DOHH2 (cell line): Measurements from ENCODE around the gene PIP4K2A.

Experiments
- H3F3A ChIP-seq: fragments of 200-600 bp; sonication (generic), shearing (Covaris generic); 2 replicates; pipeline ENCODE4 v1.6.0; 2016; ENCODE audit warnings: antibody characterized with exemption, mild to moderate bottlenecking; ENCODE audit not compliant: control insufficient read depth, insufficient read depth
- H3K27ac ChIP-seq: fragments of 200-600 bp; sonication (generic); 2 replicates; pipeline ENCODE4 v1.5.1; 2014; ENCODE audit warnings: low read depth, mild to moderate bottlenecking, low read length, moderate library complexity
- H3K27me3 ChIP-seq: fragments of 200-600 bp; sonication (generic); 2 replicates; pipeline ENCODE4 v1.6.1; 2014; ENCODE audit warnings: mild to moderate bottlenecking, low read length, mixed read lengths; ENCODE audit not compliant: control insufficient read depth
- H3K36me3 ChIP-seq: fragments of 200-600 bp; sonication (generic); 2 replicates; pipeline ENCODE4 v1.6.1; 2014; ENCODE audit warnings: mild to moderate bottlenecking, low read length, moderate library complexity, mixed read lengths; ENCODE audit not compliant: control insufficient read depth
- H3K4me1 ChIP-seq: fragments of 200-600 bp; sonication (generic); 2 replicates; pipeline ENCODE4 v1.6.1; 2014; ENCODE audit warnings: mild to moderate bottlenecking, low read length, mixed read lengths; ENCODE audit not compliant: control insufficient read depth
- H3K4me2 ChIP-seq: fragments of 200-600 bp; sonication (generic); 2 replicates; pipeline ENCODE4 v1.6.0; 2014; ENCODE audit warnings: mild to moderate bottlenecking, low read length, moderate library complexity
- H3K4me3 ChIP-seq: fragments of 200-600 bp; sonication (generic); 2 replicates; pipeline ENCODE4 v1.5.1; 2014; ENCODE audit warnings: mild to moderate bottlenecking, low read length, mixed read lengths
- H3K79me2 ChIP-seq: fragments of 200-600 bp; sonication (generic); 2 replicates; pipeline ENCODE4 v1.6.1; 2014; ENCODE audit warnings: mild to moderate bottlenecking, low read length, mixed read lengths; ENCODE audit not compliant: control insufficient read depth
- H3K9me2 ChIP-seq: fragments of 200-600 bp; sonication (generic); replicated peaks from 2 replicates; pipeline ENCODE4 v1.6.1; 2014; ENCODE audit warnings: mild to moderate bottlenecking, low read length, mixed read lengths; ENCODE audit not compliant: control insufficient read depth
- H3K9me3 ChIP-seq: fragments of 200-600 bp; sonication (generic); 2 replicates; pipeline ENCODE4 v1.6.1; 2014; ENCODE audit warnings: antibody characterized with exemption, low read length, mixed read lengths; ENCODE audit not compliant: control insufficient read depth, insufficient read depth
- H4K20me1 ChIP-seq: fragments of 200-600 bp; sonication (generic); 2 replicates; pipeline ENCODE4 v1.6.0; 2014; ENCODE audit warnings: low read depth, mild to moderate bottlenecking, antibody characterized with exemption, low read length, moderate library complexity; ENCODE audit not compliant: control insufficient read depth, insufficient read depth
- EZH2phosphoT487 ChIP-seq: fragments of 200-600 bp; sonication (generic); IDR thresholded peaks from 2 replicates; pipeline ENCODE4 v1.6.1; 2017; ENCODE audit warnings: borderline replicate concordance, mild to moderate bottlenecking, antibody characterized with exemption, low read length, moderate library complexity, mixed read lengths
- TF ChIP-seq, protein P1 (sequence below): fragments of 200-600 bp; sonication (generic); IDR thresholded peaks from one replicate; pipeline ENCODE4 v1.5.1; 2014; ENCODE audit warnings: antibody characterized with exemption, mild to moderate bottlenecking, low read depth, low read length; ENCODE audit not compliant: poor library complexity, severe bottlenecking

Gene PIP4K2A

DNA sequence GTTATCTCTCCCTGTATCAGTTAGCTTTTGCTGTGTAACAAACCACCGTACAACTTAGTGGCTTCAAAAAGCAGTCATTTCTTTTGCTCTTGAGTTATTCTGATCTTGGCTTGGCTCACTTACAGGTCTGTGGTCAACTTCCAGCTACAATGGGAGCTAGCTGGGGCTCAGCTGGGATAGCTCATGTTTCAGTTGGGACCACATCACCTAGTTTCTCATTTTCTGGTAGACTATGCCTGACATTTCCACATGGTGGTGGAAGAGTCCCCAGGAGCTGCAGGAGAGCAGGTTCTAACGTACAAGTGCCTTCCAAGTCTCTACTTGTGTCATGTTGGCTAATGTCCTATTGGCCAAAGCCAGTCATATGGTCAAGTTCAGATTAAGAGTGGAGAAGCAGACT, 25.8 kb upstream of the PIP4K2A start:
- Histone ChIP-seq H3K9me3 (no peaks in the 10 kb centered on the region), H3K36me3 (no peaks in the 10 kb centered on the region), H3K79me2 (no peaks in the 10 kb centered on the region), H3F3A (no peaks in the 10 kb centered on the region), H3K4me1 (peaks cover 24% of the 10 kb centered on the region), H3K27ac (no peak overlapping the region), H3K4me2 (no peak overlapping the region), H3K4me3 (no peak overlapping the region), H3K27me3 (no peaks in the 10 kb centered on the region), H4K20me1 (no peaks in the 10 kb centered on the region), H3K9me2 (no peaks in the 10 kb centered on the region)
- TF ChIP-seq, protein P1, sequence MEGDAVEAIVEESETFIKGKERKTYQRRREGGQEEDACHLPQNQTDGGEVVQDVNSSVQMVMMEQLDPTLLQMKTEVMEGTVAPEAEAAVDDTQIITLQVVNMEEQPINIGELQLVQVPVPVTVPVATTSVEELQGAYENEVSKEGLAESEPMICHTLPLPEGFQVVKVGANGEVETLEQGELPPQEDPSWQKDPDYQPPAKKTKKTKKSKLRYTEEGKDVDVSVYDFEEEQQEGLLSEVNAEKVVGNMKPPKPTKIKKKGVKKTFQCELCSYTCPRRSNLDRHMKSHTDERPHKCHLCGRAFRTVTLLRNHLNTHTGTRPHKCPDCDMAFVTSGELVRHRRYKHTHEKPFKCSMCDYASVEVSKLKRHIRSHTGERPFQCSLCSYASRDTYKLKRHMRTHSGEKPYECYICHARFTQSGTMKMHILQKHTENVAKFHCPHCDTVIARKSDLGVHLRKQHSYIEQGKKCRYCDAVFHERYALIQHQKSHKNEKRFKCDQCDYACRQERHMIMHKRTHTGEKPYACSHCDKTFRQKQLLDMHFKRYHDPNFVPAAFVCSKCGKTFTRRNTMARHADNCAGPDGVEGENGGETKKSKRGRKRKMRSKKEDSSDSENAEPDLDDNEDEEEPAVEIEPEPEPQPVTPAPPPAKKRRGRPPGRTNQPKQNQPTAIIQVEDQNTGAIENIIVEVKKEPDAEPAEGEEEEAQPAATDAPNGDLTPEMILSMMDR: no peak
- TF ChIP-seq EZH2phosphoT487: no peak

DNA sequence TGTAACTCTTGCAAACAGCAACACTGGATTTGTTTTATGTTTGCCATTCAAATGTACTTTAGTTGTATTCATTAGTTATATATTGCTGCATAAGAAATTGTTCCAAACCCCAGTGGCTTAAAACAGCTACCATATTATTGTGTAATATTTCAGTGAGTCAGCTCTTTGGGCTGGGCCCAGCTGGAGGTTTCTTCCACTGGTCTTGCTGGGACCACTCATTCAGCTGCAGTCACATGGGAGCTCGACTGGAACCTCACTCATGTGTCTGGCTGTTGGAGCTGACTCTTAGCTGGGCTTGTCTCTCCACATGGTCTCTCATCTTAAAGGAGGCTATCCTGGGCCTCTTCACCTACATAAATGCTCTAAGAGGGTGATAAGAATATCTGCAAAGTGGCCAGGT, 23.2 kb upstream of the PIP4K2A start:
- Histone ChIP-seq H3K4me1 (peaks cover 10% of the 10 kb centered on the region), H3K9me2 (no peaks in the 10 kb centered on the region), H4K20me1 (no peaks in the 10 kb centered on the region), H3K27me3 (no peaks in the 10 kb centered on the region), H3K4me3 (no peak overlapping the region), H3K9me3 (no peaks in the 10 kb centered on the region), H3K79me2 (no peaks in the 10 kb centered on the region), H3K27ac (no peak overlapping the region), H3K36me3 (no peaks in the 10 kb centered on the region), H3K4me2 (no peak overlapping the region), H3F3A (no peaks in the 10 kb centered on the region)
- TF ChIP-seq, protein P1: no peak
- no peak for TF ChIP-seq EZH2phosphoT487

DNA sequence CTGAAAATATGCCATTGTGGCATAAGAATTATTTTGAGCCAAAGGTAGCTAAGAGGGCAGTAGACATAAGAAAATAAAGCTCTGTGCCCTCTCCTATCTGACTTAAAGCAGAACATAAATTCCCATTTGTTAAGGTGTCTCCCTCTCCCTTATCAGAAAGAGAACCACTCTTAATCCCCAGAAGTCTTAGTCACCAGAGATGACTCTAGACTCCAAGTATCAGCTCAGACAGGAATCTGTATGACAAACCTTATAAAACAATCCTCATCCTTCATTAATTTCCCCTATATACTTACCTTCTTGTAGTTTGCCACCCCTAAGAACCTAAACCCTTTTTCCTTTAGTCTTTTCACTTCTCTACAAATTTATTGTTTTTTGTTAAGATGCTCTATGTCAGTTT, 21.8 kb upstream of the PIP4K2A start:
- Histone ChIP-seq H3K9me2 (no peaks in the 10 kb centered on the region), H3K27me3 (no peaks in the 10 kb centered on the region), H3K27ac (no peak overlapping the region), H3K4me3 (no peak overlapping the region), H3K79me2 (no peaks in the 10 kb centered on the region), H3K4me2 (no peak overlapping the region), H3F3A (no peaks in the 10 kb centered on the region), H3K4me1 (no peaks in the 10 kb centered on the region), H3K36me3 (no peaks in the 10 kb centered on the region), H3K9me3 (no peaks in the 10 kb centered on the region), H4K20me1 (no peaks in the 10 kb centered on the region)
- no peak for TF ChIP-seq EZH2phosphoT487
- TF ChIP-seq, protein P1: no peak

DNA sequence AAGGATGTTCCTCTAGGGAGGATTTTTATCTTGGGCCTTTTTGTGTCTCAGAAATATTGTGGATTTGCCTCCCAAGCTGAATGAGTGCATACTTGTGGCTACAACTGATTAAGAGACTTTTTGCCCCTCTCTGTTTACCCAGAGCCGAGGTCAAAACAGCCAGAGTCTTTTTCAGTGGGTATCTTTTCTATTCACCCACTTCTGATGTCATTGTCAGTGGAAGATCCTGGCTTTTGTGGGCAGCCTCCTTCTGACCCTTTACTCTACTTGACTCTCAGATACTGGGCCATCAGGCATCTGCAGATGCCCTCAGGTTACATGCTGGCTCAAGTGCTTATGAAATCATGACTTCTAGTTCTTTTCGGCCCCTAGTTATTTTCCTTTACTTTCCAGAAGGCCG, 19.6 kb upstream of the PIP4K2A start:
- no peaks in the 10 kb centered on the region for H3F3A ChIP-seq
- H3K79me2 ChIP-seq: no peaks in the 10 kb centered on the region
- TF ChIP-seq, protein P1: no peak
- no peak for TF ChIP-seq EZH2phosphoT487
- no peaks in the 10 kb centered on the region for H3K27me3 ChIP-seq
- no peaks in the 10 kb centered on the region for H4K20me1 ChIP-seq
- H3K9me3 ChIP-seq: no peaks in the 10 kb centered on the region
- H3K36me3 ChIP-seq: no peaks in the 10 kb centered on the region
- no peaks in the 10 kb centered on the region for H3K4me1 ChIP-seq
- H3K27ac ChIP-seq: no peak overlapping the region
- no peak overlapping the region for H3K4me2 ChIP-seq
- no peak overlapping the region for H3K4me3 ChIP-seq
- no peaks in the 10 kb centered on the region for H3K9me2 ChIP-seq
